K562 (cell line): ENCODE results near the gene TBC1D7. TPM values are rescaled to one million over a fixed set of nuclear protein-coding genes. Genes with fewer than 3 reads are reported as not detected.

Experiments used
- CBFA2T3 ChIP-seq: fragments of 450-650 bp; IDR thresholded peaks from 2 replicates; pipeline ENCODE4 v1.6.1; 2017
- CHCHD3 ChIP-seq: fragments of 250-450 bp; sonication (Bioruptor Pico); IDR thresholded peaks from 2 replicates; pipeline ENCODE4 v2.1.2; 2022; ENCODE audit warnings: mild to moderate bottlenecking
- CTBP1 ChIP-seq: fragments of 450-650 bp; IDR thresholded peaks from 2 replicates; pipeline ENCODE4 v1.6.1; 2016; ENCODE audit warnings: borderline replicate concordance
- HCFC1 ChIP-seq: IDR thresholded peaks from 2 replicates; pipeline ENCODE4 v1.6.1; 2012; ENCODE audit warnings: low read depth, low read length, improper control_type of control experiment
- HMGN3 ChIP-seq: IDR thresholded peaks from 2 replicates; pipeline ENCODE4 v1.6.1; 2011; ENCODE audit warnings: borderline replicate concordance, low read depth, mild to moderate bottlenecking, mixed read lengths, low read length; ENCODE audit not compliant: insufficient read length; ENCODE audit errors: extremely low read depth
- KHSRP ChIP-seq: fragments of 450-650 bp; IDR thresholded peaks from 2 replicates; pipeline ENCODE4 v1.6.1; 2017
- NFYB ChIP-seq: IDR thresholded peaks from 2 replicates; pipeline ENCODE4 v1.6.1; 2011; ENCODE audit warnings: mild to moderate bottlenecking, moderate library complexity; ENCODE audit not compliant: insufficient read length; ENCODE audit errors: extremely low read depth
- NR2C2 ChIP-seq, 2 experiments: fragments of 200-800 bp in 1 of 2; sonication (Bioruptor generic) in 1 of 2; sonication (generic) in 1 of 2; formaldehyde crosslinking in 1 of 2; IDR thresholded peaks; 2 replicates each; pipeline versions ENCODE4 v1.6.1 to v1.8.0; 2016 to 2022; ENCODE audit warnings: mild to moderate bottlenecking in 1 of 2, missing compliant biosample characterization in 1 of 2, missing genetic modification characterization in 1 of 2, missing genetic modification reagents in 1 of 2
- RBM34 ChIP-seq: fragments of 200-400 bp; formaldehyde crosslinking; IDR thresholded peaks from 2 replicates; pipeline ENCODE4 v1.6.1; 2018; ENCODE audit warnings: low read length, borderline replicate concordance; ENCODE audit not compliant: insufficient read depth
- RFX5 ChIP-seq: IDR thresholded peaks from 2 replicates; pipeline ENCODE4 v1.6.1; 2011; ENCODE audit warnings: low read depth, mild to moderate bottlenecking, improper control_type of control experiment, low read length
- SMAD2 ChIP-seq: fragments of 150-350 bp; IDR thresholded peaks from 2 replicates; pipeline ENCODE4 v1.6.1; 2014; ENCODE audit warnings: low read depth, mild to moderate bottlenecking, low read length
- STAG1 ChIP-seq: sonication (generic); formaldehyde crosslinking; IDR thresholded peaks from 2 replicates; pipeline ENCODE4 v1.5.0; 2020; ENCODE audit warnings: missing genetic modification reagents, borderline replicate concordance
- TAF15 ChIP-seq: fragments of 200-400 bp; formaldehyde crosslinking; IDR thresholded peaks from 2 replicates; pipeline ENCODE4 v1.6.1; 2017; ENCODE audit warnings: mild to moderate bottlenecking, low read depth, low read length, moderate library complexity
- ZBTB17 ChIP-seq: fragments of 450-650 bp; formaldehyde crosslinking; IDR thresholded peaks from 2 replicates; pipeline ENCODE4 v1.4.0; 2020; ENCODE audit warnings: mild to moderate bottlenecking
- ZBTB49 ChIP-seq: sonication (generic); formaldehyde crosslinking; IDR thresholded peaks from 2 replicates; pipeline ENCODE4 v1.8.0; 2022; ENCODE audit warnings: missing genetic modification reagents, mild to moderate bottlenecking, borderline replicate concordance
- ZNF143 ChIP-seq: sonication (generic); formaldehyde crosslinking; IDR thresholded peaks from 2 replicates; pipeline ENCODE4 v1.9.0; 2022; ENCODE audit warnings: mild to moderate bottlenecking, missing genetic modification reagents
- ZNF395 ChIP-seq: fragments of 200-800 bp; sonication (Bioruptor generic); IDR thresholded peaks from 2 replicates; pipeline ENCODE4 v1.6.1; 2017; ENCODE audit warnings: missing genetic modification characterization, missing compliant biosample characterization
- ZNF436 ChIP-seq: fragments of 250-450, 450-650 bp; sonication (Bioruptor Pico); formaldehyde crosslinking; IDR thresholded peaks from 2 replicates; pipeline ENCODE4 v1.7.0; 2020; ENCODE audit warnings: mild to moderate bottlenecking
- ZNF717 ChIP-seq: fragments of 250-450 bp; sonication (Bioruptor Pico); IDR thresholded peaks from 2 replicates; pipeline ENCODE4 v1.5.0; 2021
- polyA plus RNA-seq, 8 experiments: library from polyadenylated mRNA; depleted of rRNA in 4 of 8; stranded (reverse) in 5 of 8; unstranded in 3 of 8; fragments of >200 nt; fragmentation: Nextera tagmentation in 2 of 8; fragmentation: Illumina TruSeq in 1 of 8; extraction: Ambion mirVana in 2 of 8; extraction: Trizol in 1 of 8; gene quantifications; 2 replicates each; pipeline versions ENCODE4 v1.2.1 to v1.2.3, GENCODE V29; 2011 to 2014; ENCODE audit warnings: inconsistent platforms in 1 of 8, missing spikeins in 1 of 8
- total RNA-seq, 7 experiments: library from RNA; depleted of rRNA in 6 of 7; stranded (reverse); fragments of >200 nt in 6 of 7; fragmentation: Illumina TruSeq in 2 of 7; extraction: Trizol in 2 of 7; gene quantifications; 2 replicates each; pipeline versions ENCODE4 v1.2.1 to v1.2.3, GENCODE V29; 2011 to 2021; ENCODE audit warnings: low replicate concordance in 1 of 7
- TF ChIP-seq, protein P1 (sequence below): fragments of 450-650 bp; IDR thresholded peaks from 2 replicates; pipeline ENCODE4 v1.6.1; 2016
- TF ChIP-seq, protein P2 (sequence below): fragments of 450-650 bp; formaldehyde crosslinking; IDR thresholded peaks from 2 replicates; pipeline ENCODE4 v1.4.0; 2022; ENCODE audit warnings: mild to moderate bottlenecking, moderate library complexity
- TF ChIP-seq, protein P3 (sequence below): sonication (generic); formaldehyde crosslinking; IDR thresholded peaks from 2 replicates; pipeline ENCODE4 v1.8.1; 2022; ENCODE audit warnings: missing genetic modification reagents

Gene TBC1D7
- total and polyA plus RNA-seq, 9 of the 15 experiments (the other 6 are each of a cell fraction or from before 2014, with no cell fraction given): 49.4 to 107 (median 61.1) TPM

GRCh38 chr6:13319891-13320564 is 8.3 kb downstream of the TBC1D7 start (continued):
- TF ChIP-seq RBM34 (no peak), ZNF143 (CRISPR knock-in tag) (no peak), ZBTB17 (no peak), CTBP1 (peak; percentile 98), CHCHD3 (CRISPR knock-in tag) (no peak), HCFC1 (no peak), KHSRP (peak; percentile 26; the same call in 1 of the 2 replicates), NFYB (no peak), SMAD2 (no peak), RFX5 (no peak), TAF15 (no peak), ZNF717 (CRISPR knock-in tag) (no peak), ZBTB49 (CRISPR knock-in tag) (no peak), ZNF436 (no peak), NR2C2 (CRISPR knock-in tag; IDR thresholded peaks at IDR 0.05) (no peak), NR2C2 (tag; IDR thresholded peaks at IDR 0.05) (no peak), CBFA2T3 (peak; percentile 98), HMGN3 (no peak), STAG1 (no peak), ZNF395 (CRISPR knock-in tag) (no peak)
- TF ChIP-seq, protein P1, sequence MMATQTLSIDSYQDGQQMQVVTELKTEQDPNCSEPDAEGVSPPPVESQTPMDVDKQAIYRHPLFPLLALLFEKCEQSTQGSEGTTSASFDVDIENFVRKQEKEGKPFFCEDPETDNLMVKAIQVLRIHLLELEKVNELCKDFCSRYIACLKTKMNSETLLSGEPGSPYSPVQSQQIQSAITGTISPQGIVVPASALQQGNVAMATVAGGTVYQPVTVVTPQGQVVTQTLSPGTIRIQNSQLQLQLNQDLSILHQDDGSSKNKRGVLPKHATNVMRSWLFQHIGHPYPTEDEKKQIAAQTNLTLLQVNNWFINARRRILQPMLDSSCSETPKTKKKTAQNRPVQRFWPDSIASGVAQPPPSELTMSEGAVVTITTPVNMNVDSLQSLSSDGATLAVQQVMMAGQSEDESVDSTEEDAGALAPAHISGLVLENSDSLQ: peak; percentile 68
- TF ChIP-seq, protein P2, sequence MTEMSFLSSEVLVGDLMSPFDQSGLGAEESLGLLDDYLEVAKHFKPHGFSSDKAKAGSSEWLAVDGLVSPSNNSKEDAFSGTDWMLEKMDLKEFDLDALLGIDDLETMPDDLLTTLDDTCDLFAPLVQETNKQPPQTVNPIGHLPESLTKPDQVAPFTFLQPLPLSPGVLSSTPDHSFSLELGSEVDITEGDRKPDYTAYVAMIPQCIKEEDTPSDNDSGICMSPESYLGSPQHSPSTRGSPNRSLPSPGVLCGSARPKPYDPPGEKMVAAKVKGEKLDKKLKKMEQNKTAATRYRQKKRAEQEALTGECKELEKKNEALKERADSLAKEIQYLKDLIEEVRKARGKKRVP: no peak
- TF ChIP-seq, protein P3, sequence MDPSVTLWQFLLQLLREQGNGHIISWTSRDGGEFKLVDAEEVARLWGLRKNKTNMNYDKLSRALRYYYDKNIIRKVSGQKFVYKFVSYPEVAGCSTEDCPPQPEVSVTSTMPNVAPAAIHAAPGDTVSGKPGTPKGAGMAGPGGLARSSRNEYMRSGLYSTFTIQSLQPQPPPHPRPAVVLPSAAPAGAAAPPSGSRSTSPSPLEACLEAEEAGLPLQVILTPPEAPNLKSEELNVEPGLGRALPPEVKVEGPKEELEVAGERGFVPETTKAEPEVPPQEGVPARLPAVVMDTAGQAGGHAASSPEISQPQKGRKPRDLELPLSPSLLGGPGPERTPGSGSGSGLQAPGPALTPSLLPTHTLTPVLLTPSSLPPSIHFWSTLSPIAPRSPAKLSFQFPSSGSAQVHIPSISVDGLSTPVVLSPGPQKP (CRISPR knock-in tag): no peak
